GDM1 (cell line): ENCODE measurements around the gene UQCC2.

Experiments used
- DNase-seq: peaks from one replicate; lab custom pipeline; 2025; lab: John Stamatoyannopoulos, UW

The UQCC2 gene

DNA sequence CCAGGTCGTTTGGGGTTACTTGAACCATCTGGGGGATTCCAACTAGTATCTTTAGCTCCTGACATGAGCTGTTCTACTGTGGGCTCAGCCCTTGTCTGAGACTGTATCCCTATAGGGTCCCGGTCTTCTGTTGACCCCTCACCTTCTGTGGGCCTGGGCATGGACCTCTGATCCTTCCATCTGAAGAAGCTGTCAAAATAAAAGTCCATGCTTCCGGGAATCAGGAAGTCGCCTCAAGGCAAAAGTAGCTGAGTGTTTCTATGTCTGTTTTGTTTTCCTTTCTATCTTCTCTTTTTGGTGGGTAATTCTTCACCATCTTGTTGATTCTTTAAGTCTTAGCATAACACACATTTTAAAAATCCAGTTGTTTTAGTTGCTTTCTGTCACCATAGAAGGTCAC is 60.1 kb downstream of the UQCC2 start:
- DNase-seq = no peak
